Measurements from ENCODE around the gene PWWP2B.

The PWWP2B gene

GRCh38 chr10:132414402-132415016 is 17.5 kb downstream of the PWWP2B start:
- no peak for DNase-seq (ENCODE audit: low read depth, low spot score)
- Histone ChIP-seq H3K4me1 (ENCODE audit: control insufficient read depth, insufficient read depth, low read length) (peaks cover 16% of the 10 kb centered on the region), H3K27me3 (ENCODE audit: control insufficient read depth, insufficient read depth, low read length) (no peaks in the 10 kb centered on the region), H3K36me3 (ENCODE audit: control insufficient read depth, insufficient read depth, low read length) (no peaks in the 10 kb centered on the region), H3K27ac (ENCODE audit: low read length) (no peak overlapping the region), H3K9me3 (ENCODE audit: control insufficient read depth, insufficient read depth, low read length) (no peaks in the 10 kb centered on the region), H3K4me3 (ENCODE audit: low read length) (no peak overlapping the region)
- no CpG with 5 or more reads among the region's 21 CpGs for WGBS (ENCODE audit: insufficient coverage, insufficient read length)

- H3K27ac ChIP-seq (ENCODE audit: low read length), result no peak overlapping the region
- peaks cover 15% of the 10 kb centered on the region for H3K4me1 ChIP-seq (ENCODE audit: control insufficient read depth, insufficient read depth, low read length)
- WGBS (ENCODE audit: insufficient coverage, insufficient read length), result 100% methylated on average over 5 of the region's 5 CpGs
- H3K27me3 ChIP-seq (ENCODE audit: control insufficient read depth, insufficient read depth, low read length), result no peaks in the 10 kb centered on the region
- no peaks in the 10 kb centered on the region for H3K9me3 ChIP-seq (ENCODE audit: control insufficient read depth, insufficient read depth, low read length)
- no peaks in the 10 kb centered on the region for H3K36me3 ChIP-seq (ENCODE audit: control insufficient read depth, insufficient read depth, low read length)
- no peak overlapping the region for H3K4me3 ChIP-seq (ENCODE audit: low read length)
- DNase-seq (ENCODE audit: low read depth, low spot score), result no peak
Observed at GRCh38 chr10:132415255-132415654, 18.3 kb downstream of the PWWP2B start.

- no peak overlapping the region for H3K27ac ChIP-seq (ENCODE audit: low read length)
- WGBS (ENCODE audit: insufficient coverage, insufficient read length), result no CpG with 5 or more reads among the region's 22 CpGs
- no peaks in the 10 kb centered on the region for H3K36me3 ChIP-seq (ENCODE audit: control insufficient read depth, insufficient read depth, low read length)
- no peak for DNase-seq (ENCODE audit: low read depth, low spot score)
- H3K4me3 ChIP-seq (ENCODE audit: low read length), result no peak overlapping the region
- H3K9me3 ChIP-seq (ENCODE audit: control insufficient read depth, insufficient read depth, low read length), result no peaks in the 10 kb centered on the region
- no peaks in the 10 kb centered on the region for H3K27me3 ChIP-seq (ENCODE audit: control insufficient read depth, insufficient read depth, low read length)
- H3K4me1 ChIP-seq (ENCODE audit: control insufficient read depth, insufficient read depth, low read length), result peaks cover 19% of the 10 kb centered on the region
Observed at GRCh38 chr10:132415956-132416355, 19.0 kb downstream of the PWWP2B start.

- no peak overlapping the region for H3K4me3 ChIP-seq (ENCODE audit: low read length)
- DNase-seq (ENCODE audit: low read depth, low spot score), result no peak
- H3K9me3 ChIP-seq (ENCODE audit: control insufficient read depth, insufficient read depth, low read length), result no peaks in the 10 kb centered on the region
- no peak overlapping the region for H3K27ac ChIP-seq (ENCODE audit: low read length)
- H3K27me3 ChIP-seq (ENCODE audit: control insufficient read depth, insufficient read depth, low read length), result no peaks in the 10 kb centered on the region
- WGBS (ENCODE audit: insufficient coverage, insufficient read length), result no CpG with 5 or more reads among the region's 32 CpGs
- H3K36me3 ChIP-seq (ENCODE audit: control insufficient read depth, insufficient read depth, low read length), result no peaks in the 10 kb centered on the region
- peaks cover 21% of the 10 kb centered on the region for H3K4me1 ChIP-seq (ENCODE audit: control insufficient read depth, insufficient read depth, low read length)
Observed at GRCh38 chr10:132416566-132417256, 19.7 kb downstream of the PWWP2B start.

- Histone ChIP-seq H3K36me3 (ENCODE audit: control insufficient read depth, insufficient read depth, low read length) (no peaks in the 10 kb centered on the region), H3K27me3 (ENCODE audit: control insufficient read depth, insufficient read depth, low read length) (no peaks in the 10 kb centered on the region), H3K9me3 (ENCODE audit: control insufficient read depth, insufficient read depth, low read length) (no peaks in the 10 kb centered on the region), H3K4me3 (ENCODE audit: low read length) (no peak overlapping the region), H3K4me1 (ENCODE audit: control insufficient read depth, insufficient read depth, low read length) (peaks cover 18% of the 10 kb centered on the region), H3K27ac (ENCODE audit: low read length) (no peak overlapping the region)
- no CpG with 5 or more reads among the region's 26 CpGs for WGBS (ENCODE audit: insufficient coverage, insufficient read length)
- DNase-seq (ENCODE audit: low read depth, low spot score), result no peak
Observed at GRCh38 chr10:132417257-132417910, 20.4 kb downstream of the PWWP2B start.

- H3K27ac ChIP-seq (ENCODE audit: low read length), result no peak overlapping the region
Observed at GRCh38 chr10:132417957-132418441, 21.0 kb downstream of the PWWP2B start.

GRCh38 chr10:132418527-132419416 is 21.8 kb downstream of the PWWP2B start:
- peak; percentile 50 for DNase-seq (ENCODE audit: low read depth, low spot score)
- H3K9me3 ChIP-seq (ENCODE audit: control insufficient read depth, insufficient read depth, low read length), result no peaks in the 10 kb centered on the region
- no peaks in the 10 kb centered on the region for H3K36me3 ChIP-seq (ENCODE audit: control insufficient read depth, insufficient read depth, low read length)
- peaks cover 17% of the 10 kb centered on the region for H3K4me1 ChIP-seq (ENCODE audit: control insufficient read depth, insufficient read depth, low read length)
- no peaks in the 10 kb centered on the region for H3K27me3 ChIP-seq (ENCODE audit: control insufficient read depth, insufficient read depth, low read length)
- no peak overlapping the region for H3K4me3 ChIP-seq (ENCODE audit: low read length)
- H3K27ac ChIP-seq (ENCODE audit: low read length), result no peak overlapping the region
- no CpG with 5 or more reads among the region's 18 CpGs for WGBS (ENCODE audit: insufficient coverage, insufficient read length)

More at GRCh38 chr10:132417957-132418441, 21.0 kb downstream of the PWWP2B start:
- no CpG with 5 or more reads among the region's 20 CpGs for WGBS (ENCODE audit: insufficient coverage, insufficient read length)
- no peak overlapping the region for H3K4me3 ChIP-seq (ENCODE audit: low read length)
- no peaks in the 10 kb centered on the region for H3K27me3 ChIP-seq (ENCODE audit: control insufficient read depth, insufficient read depth, low read length)
- DNase-seq (ENCODE audit: low read depth, low spot score), result no peak
- H3K9me3 ChIP-seq (ENCODE audit: control insufficient read depth, insufficient read depth, low read length), result no peaks in the 10 kb centered on the region
- no peaks in the 10 kb centered on the region for H3K36me3 ChIP-seq (ENCODE audit: control insufficient read depth, insufficient read depth, low read length)
- peaks cover 17% of the 10 kb centered on the region for H3K4me1 ChIP-seq (ENCODE audit: control insufficient read depth, insufficient read depth, low read length)

- Histone ChIP-seq H3K27me3 (ENCODE audit: control insufficient read depth, insufficient read depth, low read length) (no peaks in the 10 kb centered on the region), H3K4me1 (ENCODE audit: control insufficient read depth, insufficient read depth, low read length) (peaks cover 17% of the 10 kb centered on the region), H3K9me3 (ENCODE audit: control insufficient read depth, insufficient read depth, low read length) (no peaks in the 10 kb centered on the region), H3K27ac (ENCODE audit: low read length) (no peak overlapping the region), H3K36me3 (ENCODE audit: control insufficient read depth, insufficient read depth, low read length) (no peaks in the 10 kb centered on the region), H3K4me3 (ENCODE audit: low read length) (no peak overlapping the region)
- DNase-seq (ENCODE audit: low read depth, low spot score), result no peak
- no CpG with 5 or more reads among the region's 25 CpGs for WGBS (ENCODE audit: insufficient coverage, insufficient read length)
Observed at GRCh38 chr10:132419538-132420468, 22.8 kb downstream of the PWWP2B start.

- Histone ChIP-seq H3K4me3 (ENCODE audit: low read length) (no peak overlapping the region), H3K9me3 (ENCODE audit: control insufficient read depth, insufficient read depth, low read length) (no peaks in the 10 kb centered on the region), H3K36me3 (ENCODE audit: control insufficient read depth, insufficient read depth, low read length) (no peaks in the 10 kb centered on the region; the same call in 1 of the 2 replicates), H3K27me3 (ENCODE audit: control insufficient read depth, insufficient read depth, low read length) (no peaks in the 10 kb centered on the region), H3K27ac (ENCODE audit: low read length) (no peak overlapping the region), H3K4me1 (ENCODE audit: control insufficient read depth, insufficient read depth, low read length) (peaks cover 17% of the 10 kb centered on the region)
- no CpG with 5 or more reads among the region's 8 CpGs for WGBS (ENCODE audit: insufficient coverage, insufficient read length)
- DNase-seq (ENCODE audit: low read depth, low spot score), result no peak
Observed at GRCh38 chr10:132420469-132420980, 23.5 kb downstream of the PWWP2B start.
